ENCODE results near the gene SMOC2.
"Not testable (repeated sequence)": the region's sequence is repeated elsewhere in the genome, so short reads cannot be mapped to it uniquely, and the experiment has no call there.

Gene SMOC2

DNA sequence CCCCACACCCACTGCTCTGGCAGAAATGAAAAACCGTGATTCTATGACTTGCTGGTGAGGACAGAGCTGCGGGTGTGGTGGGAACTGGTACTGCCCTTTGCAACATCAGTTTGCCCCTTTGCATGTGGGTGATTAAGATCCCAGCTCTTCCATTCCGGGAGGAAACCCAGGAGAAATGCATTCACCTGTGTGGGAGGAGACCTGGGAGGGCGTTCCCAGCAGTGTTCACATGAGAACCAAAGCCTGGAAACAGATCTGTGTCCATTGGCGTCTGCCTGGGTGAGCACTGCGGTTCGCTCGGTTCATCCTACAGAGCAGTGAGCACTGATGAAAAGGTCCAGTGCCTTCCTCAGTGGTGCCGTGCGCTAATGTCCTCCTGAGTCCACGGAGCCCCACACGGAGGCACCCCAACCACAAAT lies 89.7 kb downstream of the SMOC2 start:
- H3K9me3 Mint-ChIP-seq, result no peaks in the 10 kb centered on the region
- no peak overlapping the region for H3K27ac Mint-ChIP-seq
- H3K27me3 Mint-ChIP-seq (ENCODE audit: low read depth), result no peaks in the 10 kb centered on the region
- H3K4me3 Mint-ChIP-seq, result no peak overlapping the region
- peaks cover 2% of the 10 kb centered on the region for H3K4me1 Mint-ChIP-seq (ENCODE audit: low read depth)
- DNase-seq (ENCODE audit: low spot score), result no peak
- H3K36me3 Mint-ChIP-seq (ENCODE audit: low read depth), result no peaks in the 10 kb centered on the region

DNA sequence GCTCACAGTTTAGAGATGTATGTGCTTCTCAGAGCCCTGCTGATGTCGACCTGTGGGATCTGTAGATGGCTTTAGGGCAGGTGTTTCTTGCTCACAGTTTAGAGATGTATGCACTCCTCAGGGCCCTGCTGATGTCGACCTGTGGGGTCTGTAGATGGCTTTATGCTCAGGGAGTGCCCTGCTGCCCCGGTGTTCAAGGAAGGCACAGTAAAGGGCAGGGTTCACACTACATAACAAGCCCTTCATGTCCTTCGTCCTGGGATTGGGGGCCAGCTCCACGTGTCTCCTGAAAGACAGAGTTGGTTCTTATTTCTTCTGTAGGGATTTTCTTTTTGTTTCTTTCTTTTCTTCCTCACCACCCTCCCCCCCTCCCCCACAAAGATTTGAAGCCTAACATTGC lies 91.1 kb downstream of the SMOC2 start:
- Mint-ChIP-seq H3K4me1 (ENCODE audit: low read depth) (peaks cover 2% of the 10 kb centered on the region), H3K27ac (no peak overlapping the region)

DNA sequence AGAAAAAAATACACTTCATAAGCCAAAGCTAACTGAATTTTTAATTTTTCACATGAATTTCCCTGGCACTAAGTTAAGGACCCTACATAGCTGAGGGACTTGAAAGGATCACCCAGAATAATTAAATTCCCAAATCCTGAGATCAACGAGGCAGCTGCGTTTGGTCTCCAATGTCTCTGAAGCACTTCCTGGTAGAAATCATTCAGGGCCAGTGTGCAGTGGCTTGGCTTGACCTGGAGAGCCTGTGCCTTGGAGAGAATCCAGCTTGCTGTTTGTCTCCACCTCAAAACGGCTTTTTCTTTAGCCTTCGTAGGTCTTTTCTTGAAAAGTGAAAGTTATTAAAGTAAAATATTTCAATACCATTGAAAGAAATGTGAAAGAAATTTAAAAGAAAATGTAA lies 92.4 kb downstream of the SMOC2 start:
- H3K4me1 Mint-ChIP-seq (ENCODE audit: low read depth), result peaks cover 2% of the 10 kb centered on the region
- no peaks in the 10 kb centered on the region for H3K27me3 Mint-ChIP-seq (ENCODE audit: low read depth)
- no peak for DNase-seq (ENCODE audit: low spot score)
- no peaks in the 10 kb centered on the region for H3K9me3 Mint-ChIP-seq
- H3K27ac Mint-ChIP-seq, result no peak overlapping the region
- no peaks in the 10 kb centered on the region for H3K36me3 Mint-ChIP-seq (ENCODE audit: low read depth)
- no peak overlapping the region for H3K4me3 Mint-ChIP-seq

More for the DNA sequence above, 91.1 kb downstream of the SMOC2 start:
- no peak for DNase-seq (ENCODE audit: low spot score)
- no peaks in the 10 kb centered on the region for H3K27me3 Mint-ChIP-seq (ENCODE audit: low read depth)
- H3K9me3 Mint-ChIP-seq, result no peaks in the 10 kb centered on the region
- H3K4me3 Mint-ChIP-seq, result no peak overlapping the region
- no peaks in the 10 kb centered on the region for H3K36me3 Mint-ChIP-seq (ENCODE audit: low read depth)

DNA sequence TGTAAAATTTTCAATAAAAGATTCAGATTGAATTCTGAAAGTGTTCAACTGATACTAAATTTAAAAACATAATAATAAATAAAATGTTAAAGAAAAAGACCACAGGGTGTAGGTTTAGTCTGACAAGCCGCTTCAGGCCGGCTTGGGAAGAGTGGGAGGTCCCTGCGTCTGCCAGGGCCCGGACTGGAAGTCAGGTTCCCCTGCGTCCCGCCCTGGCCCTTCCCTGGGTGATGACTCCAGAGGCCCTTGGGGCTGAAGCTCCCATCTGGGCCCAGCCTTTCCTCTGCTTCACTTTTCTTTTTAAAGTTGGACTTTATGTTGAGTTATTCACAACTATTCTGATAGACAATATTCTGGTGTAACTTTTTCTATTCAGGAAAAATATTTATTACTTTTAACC lies 93.3 kb downstream of the SMOC2 start:
- H3K27me3 Mint-ChIP-seq (ENCODE audit: low read depth), result no peaks in the 10 kb centered on the region
- H3K4me3 Mint-ChIP-seq, result no peak overlapping the region
- H3K36me3 Mint-ChIP-seq (ENCODE audit: low read depth), result no peaks in the 10 kb centered on the region

DNA sequence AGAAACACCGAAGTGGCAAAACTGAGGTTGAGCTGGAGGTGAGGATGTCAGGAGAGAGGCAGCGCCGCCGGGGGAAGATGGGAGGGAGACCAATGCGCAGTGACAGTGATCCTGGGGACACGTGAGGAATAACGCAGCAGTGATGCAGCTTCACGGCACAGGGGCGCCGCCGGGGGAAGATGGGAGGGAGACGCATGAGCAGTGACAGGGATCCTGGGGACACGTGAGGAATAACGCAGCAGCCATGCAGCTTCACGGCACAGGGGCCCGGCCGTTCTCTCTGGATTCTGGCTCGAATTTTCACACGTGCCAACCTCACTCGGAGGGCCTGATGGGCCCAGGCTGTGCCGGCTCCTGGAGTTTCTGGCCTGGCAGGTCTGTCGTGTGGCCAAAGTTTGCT lies 94.7 kb downstream of the SMOC2 start:
- Mint-ChIP-seq H3K9me3 (no peaks in the 10 kb centered on the region), H3K27ac (no peak overlapping the region), H3K4me3 (no peak overlapping the region), H3K4me1 (ENCODE audit: low read depth) (peaks cover 2% of the 10 kb centered on the region), H3K27me3 (ENCODE audit: low read depth) (no peaks in the 10 kb centered on the region), H3K36me3 (ENCODE audit: low read depth) (no peaks in the 10 kb centered on the region)
- no peak for DNase-seq (ENCODE audit: low spot score)

More for the DNA sequence above, 93.3 kb downstream of the SMOC2 start:
- H3K9me3 Mint-ChIP-seq, result no peaks in the 10 kb centered on the region
- peaks cover 2% of the 10 kb centered on the region for H3K4me1 Mint-ChIP-seq (ENCODE audit: low read depth)
- no peak overlapping the region for H3K27ac Mint-ChIP-seq
- DNase-seq (ENCODE audit: low spot score), result no peak

DNA sequence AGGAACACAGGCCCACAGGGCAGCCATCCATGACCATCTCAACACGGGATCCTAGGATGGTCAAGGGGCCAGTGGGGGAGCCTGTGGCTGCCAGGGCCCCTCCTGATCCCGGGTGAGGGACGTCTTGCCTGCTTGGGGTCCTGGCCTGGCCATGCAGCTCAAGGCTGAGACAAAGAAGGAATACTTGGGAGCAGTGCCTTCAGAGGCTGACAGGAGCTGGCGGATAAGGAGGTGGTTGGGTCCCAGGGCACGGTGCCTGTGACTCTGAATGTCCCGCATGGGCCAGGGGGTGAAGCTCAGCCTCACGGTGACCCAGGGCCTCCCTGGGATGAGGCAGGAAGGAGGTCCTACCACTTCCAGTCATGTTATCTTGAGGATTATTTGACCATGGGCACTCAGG lies 95.2 kb downstream of the SMOC2 start:
- H3K4me1 Mint-ChIP-seq (ENCODE audit: low read depth), result peaks cover 2% of the 10 kb centered on the region
- no peak overlapping the region for H3K4me3 Mint-ChIP-seq
- H3K9me3 Mint-ChIP-seq, result no peaks in the 10 kb centered on the region
- H3K36me3 Mint-ChIP-seq (ENCODE audit: low read depth), result no peaks in the 10 kb centered on the region
- no peak overlapping the region for H3K27ac Mint-ChIP-seq
- H3K27me3 Mint-ChIP-seq (ENCODE audit: low read depth), result no peaks in the 10 kb centered on the region
- DNase-seq (ENCODE audit: low spot score), result no peak

DNA sequence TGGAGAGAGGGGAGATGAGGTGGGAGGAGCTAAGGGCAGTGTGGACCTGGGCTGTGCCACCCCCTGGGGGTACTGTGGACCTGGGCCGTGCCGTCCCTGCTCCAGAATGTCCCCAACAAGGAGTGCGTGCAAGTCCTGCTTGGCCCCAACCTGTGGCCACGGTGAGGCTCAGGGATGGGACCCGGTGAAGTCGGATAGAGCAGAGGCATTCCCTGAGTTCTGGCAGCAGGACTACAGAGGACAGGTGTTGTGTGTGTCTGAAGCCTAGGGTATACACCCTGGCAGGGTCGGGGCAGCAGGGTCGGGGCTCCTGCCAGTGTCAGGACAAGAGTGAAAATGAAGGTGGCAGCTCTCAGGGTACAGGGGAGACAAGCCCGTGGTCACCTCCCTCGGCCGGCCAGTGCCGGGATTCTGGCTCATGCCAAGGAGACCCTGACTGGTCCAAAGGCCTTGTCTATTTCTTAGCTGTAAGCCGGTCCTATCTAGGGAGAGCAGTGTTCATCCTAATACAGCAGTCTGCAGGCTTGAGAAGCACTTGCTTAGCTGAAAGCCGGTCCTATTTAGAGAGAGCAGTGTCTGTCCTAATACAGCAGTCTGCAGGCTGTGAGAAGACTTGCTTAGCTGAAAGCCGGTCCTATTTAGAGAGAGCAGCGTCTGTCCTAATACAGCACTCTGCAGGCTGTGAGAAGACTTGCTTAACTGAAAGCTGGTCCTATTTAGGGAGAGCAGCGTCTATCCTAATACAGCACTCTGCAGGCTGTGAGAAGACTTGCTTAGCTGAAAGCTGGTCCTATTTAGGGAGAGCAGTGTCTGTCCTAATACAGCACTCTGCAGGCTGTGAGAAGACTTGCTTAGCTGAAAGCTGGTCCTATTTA lies 95.9 kb downstream of the SMOC2 start:
- Mint-ChIP-seq H3K27me3 (ENCODE audit: low read depth) (no peaks in the 10 kb centered on the region), H3K9me3 (no peaks in the 10 kb centered on the region), H3K27ac (no peak overlapping the region), H3K4me1 (ENCODE audit: low read depth) (peaks cover 2% of the 10 kb centered on the region), H3K36me3 (ENCODE audit: low read depth) (no peaks in the 10 kb centered on the region), H3K4me3 (no peak overlapping the region)
- DNase-seq (ENCODE audit: low spot score), result no peak

DNA sequence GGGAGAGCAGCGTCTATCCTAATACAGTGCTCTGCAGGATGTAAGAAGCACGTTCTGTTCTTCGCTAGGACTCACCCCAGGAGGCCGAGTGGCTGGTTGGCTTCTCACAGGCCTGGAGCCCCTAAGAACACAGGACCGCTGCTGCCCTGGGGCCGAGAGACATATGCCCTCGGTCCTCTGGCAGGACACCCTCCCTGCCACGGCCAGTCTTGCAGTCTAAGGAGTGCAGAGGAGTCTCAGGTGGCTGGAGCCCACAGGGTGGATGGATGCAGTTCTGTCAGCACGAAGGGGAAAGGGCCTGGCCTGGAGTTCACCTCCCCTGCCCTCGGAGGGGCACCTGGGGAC lies 96.5 kb downstream of the SMOC2 start:
- Mint-ChIP-seq H3K9me3 (no peaks in the 10 kb centered on the region), H3K36me3 (ENCODE audit: low read depth) (no peaks in the 10 kb centered on the region), H3K4me3 (no peak overlapping the region), H3K4me1 (ENCODE audit: low read depth) (peaks cover 2% of the 10 kb centered on the region), H3K27me3 (ENCODE audit: low read depth) (no peaks in the 10 kb centered on the region), H3K27ac (no peak overlapping the region)
- no peak for DNase-seq (ENCODE audit: low spot score)

DNA sequence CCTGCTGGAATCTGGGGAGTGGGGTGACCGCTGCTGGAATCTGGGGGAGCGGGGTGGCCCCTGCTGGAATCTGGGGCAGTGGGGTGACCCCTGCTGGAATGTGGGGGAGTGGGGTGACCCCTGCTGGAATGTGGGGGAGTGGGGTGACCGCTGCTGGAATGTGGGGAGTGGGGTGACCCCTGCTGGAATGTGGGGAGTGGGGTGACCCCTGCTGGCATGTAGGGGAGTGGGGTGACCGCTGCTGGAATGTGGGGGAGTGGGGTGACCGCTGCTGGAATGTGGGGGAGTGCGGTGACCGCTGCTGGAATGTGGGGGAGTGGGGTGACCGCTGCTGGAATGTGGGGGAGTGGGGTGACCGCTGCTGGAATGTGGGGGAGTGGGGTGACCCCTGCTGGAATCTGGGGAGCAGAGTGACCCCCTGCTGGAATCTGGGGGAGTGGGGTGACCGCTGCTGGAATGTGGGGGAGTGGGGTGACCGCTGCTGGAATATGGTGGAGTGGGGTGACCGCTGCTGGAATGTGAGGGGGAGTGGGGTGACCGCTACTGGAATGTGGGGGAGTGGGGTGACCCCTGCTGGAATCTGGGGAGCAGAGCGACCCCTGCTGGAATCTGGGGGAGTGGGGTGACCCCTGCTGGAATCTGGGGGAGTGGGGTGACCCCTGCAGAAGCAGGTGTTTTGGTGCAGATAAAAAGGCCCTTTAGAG lies 97.4 kb downstream of the SMOC2 start:
- not testable (repeated sequence) for H3K36me3 Mint-ChIP-seq (ENCODE audit: low read depth); H3K27ac Mint-ChIP-seq; H3K4me1 Mint-ChIP-seq (ENCODE audit: low read depth); DNase-seq (ENCODE audit: low spot score); H3K4me3 Mint-ChIP-seq; H3K27me3 Mint-ChIP-seq (ENCODE audit: low read depth); H3K9me3 Mint-ChIP-seq

DNA sequence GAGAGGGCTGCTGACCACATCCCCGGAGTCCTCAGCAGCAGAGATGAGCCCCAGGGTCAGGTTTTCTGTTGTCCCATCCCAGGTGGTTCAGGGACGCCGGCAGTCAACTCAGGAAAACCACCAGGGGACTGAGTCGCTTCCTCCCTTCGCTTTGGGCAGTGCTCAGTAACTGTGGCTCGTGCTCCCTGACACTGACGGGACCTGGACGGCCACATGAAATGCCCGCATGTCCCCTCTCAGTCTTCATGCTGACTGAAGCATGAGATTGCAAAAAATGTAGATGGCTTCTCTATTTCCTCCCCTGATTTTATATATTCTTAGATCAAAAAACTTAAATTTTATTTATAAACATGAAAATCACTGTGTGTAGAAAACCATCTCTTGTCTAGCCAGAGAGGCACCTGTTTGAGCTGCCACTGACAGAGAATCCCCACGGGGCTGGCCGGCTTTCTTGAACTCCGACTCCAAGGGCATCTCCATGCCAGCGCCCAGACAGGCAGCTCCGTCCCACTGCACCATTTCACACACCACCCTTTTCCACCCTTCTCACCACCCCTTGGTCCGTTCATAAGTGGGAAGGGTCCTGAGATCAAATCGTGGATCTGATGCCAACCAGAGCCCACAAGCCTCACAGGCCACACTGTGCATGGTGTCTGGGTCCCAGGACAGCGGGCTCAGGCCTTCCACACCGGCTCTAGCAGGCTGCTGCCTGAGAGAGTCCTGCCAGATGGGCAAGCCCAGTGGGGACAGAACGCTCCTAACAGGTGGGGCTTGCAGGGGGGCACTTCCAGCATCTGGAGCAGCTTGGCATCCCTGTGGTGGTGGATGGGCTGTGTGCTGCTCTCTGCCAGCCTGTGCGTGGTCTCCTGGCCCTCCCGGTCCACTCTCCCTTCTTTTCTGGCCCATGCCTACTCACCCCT lies 98.2 kb downstream of the SMOC2 start:
- Mint-ChIP-seq H3K4me3 (no peak overlapping the region), H3K4me1 (ENCODE audit: low read depth) (no peaks in the 10 kb centered on the region), H3K9me3 (no peaks in the 10 kb centered on the region), H3K36me3 (ENCODE audit: low read depth) (no peaks in the 10 kb centered on the region), H3K27me3 (ENCODE audit: low read depth) (no peaks in the 10 kb centered on the region), H3K27ac (no peak overlapping the region)
- DNase-seq (ENCODE audit: low spot score), result no peak

DNA sequence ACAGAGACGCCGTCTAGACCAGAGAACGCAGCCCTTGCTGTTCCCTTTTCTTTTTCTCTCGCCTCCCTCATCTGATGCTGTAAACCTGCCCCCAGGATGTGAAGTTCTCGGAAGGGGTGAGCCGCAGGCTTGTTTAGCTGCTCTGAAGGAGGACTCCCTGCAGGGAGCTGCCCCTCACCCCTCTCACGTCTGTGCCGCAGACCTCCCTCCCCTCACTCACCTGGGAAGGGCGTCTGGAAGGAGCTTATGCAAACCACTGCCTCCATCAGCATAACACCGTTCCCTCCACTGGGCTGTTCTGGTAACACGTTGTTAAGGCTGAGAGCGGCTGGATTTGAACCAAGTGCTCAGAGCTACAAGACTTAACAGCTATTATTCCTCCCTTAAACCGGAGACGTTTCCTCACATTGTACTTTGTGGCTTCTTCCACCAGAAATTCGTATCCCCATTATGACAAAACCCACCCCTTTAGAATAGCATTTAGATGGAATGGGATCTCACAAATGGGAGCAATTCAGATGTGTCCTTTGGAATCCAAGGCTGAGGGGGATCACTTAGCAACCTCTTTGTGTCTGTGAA lies 99.8 kb downstream of the SMOC2 start:
- Mint-ChIP-seq H3K4me3 (no peak overlapping the region), H3K9me3 (no peaks in the 10 kb centered on the region), H3K27me3 (ENCODE audit: low read depth) (no peaks in the 10 kb centered on the region), H3K27ac (no peak overlapping the region), H3K4me1 (ENCODE audit: low read depth) (no peaks in the 10 kb centered on the region), H3K36me3 (ENCODE audit: low read depth) (no peaks in the 10 kb centered on the region)
- no peak for DNase-seq (ENCODE audit: low spot score)

DNA sequence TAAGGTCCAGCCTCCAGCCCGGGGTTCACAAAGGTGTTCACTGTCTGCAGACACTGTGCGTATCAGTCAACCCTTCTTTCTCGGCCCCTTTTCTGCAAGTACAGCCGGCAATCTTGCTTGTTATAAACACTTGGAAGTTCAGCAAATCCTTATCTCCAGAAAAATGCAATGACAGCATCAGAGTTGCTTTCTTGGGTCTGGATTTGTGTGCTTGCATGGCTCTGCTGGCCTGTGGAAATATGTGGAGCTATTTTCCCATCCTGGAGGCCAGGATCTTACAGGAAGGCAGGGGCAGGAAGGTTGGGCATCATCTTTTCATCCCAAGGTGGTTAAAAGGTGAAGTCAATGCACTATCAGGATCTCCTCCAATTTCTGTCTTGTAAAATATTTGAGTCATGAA lies 100.3 kb downstream of the SMOC2 start:
- Mint-ChIP-seq H3K9me3 (no peaks in the 10 kb centered on the region), H3K4me3 (no peak overlapping the region), H3K36me3 (ENCODE audit: low read depth) (no peaks in the 10 kb centered on the region), H3K4me1 (ENCODE audit: low read depth) (no peaks in the 10 kb centered on the region), H3K27ac (no peak overlapping the region), H3K27me3 (ENCODE audit: low read depth) (no peaks in the 10 kb centered on the region)
- no peak for DNase-seq (ENCODE audit: low spot score)

DNA sequence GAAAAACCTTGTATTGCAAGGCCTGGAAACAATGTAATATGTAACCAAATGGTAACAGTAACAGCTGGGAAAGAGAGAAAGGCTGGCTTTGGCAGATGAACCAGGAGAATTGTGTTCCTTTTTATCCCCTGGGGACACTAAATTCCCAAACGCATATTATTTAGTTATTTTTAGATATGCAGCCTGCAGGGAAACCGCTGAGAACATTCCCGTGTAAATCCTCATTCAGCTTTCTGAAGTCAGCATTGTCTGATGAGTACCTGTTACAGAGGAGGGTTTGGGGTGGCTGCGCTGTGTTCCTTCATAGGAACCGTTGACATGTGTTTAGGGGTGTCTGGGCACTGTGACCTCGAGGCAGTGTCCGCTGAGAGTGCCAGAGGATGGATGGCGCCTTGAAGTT lies 101.3 kb downstream of the SMOC2 start:
- H3K9me3 Mint-ChIP-seq, result no peaks in the 10 kb centered on the region
- no peaks in the 10 kb centered on the region for H3K36me3 Mint-ChIP-seq (ENCODE audit: low read depth)
- no peak for DNase-seq (ENCODE audit: low spot score)
- no peaks in the 10 kb centered on the region for H3K4me1 Mint-ChIP-seq (ENCODE audit: low read depth)
- no peaks in the 10 kb centered on the region for H3K27me3 Mint-ChIP-seq (ENCODE audit: low read depth)
- H3K4me3 Mint-ChIP-seq, result no peak overlapping the region
- no peak overlapping the region for H3K27ac Mint-ChIP-seq

DNA sequence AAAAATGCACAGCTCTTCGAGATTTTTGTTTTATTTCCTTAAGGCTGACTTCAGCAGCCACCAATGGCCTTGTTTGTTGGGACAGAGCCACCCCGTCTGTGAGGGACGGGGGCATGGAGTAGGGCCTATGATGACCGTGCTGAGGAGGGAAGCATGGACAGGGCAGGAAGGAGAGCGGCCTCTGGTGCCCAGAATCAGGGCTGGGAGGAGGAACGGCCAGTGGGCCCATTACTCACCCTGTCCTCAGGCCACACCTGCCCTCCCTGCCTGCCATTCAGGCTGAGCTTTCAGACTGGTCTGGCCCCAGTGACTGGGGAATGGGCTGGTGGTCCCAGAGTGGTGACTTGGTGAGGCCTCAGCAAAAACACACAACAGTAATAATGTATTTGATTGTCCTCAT lies 104.4 kb downstream of the SMOC2 start:
- Mint-ChIP-seq H3K27me3 (ENCODE audit: low read depth) (no peaks in the 10 kb centered on the region), H3K27ac (no peak overlapping the region), H3K4me1 (ENCODE audit: low read depth) (no peaks in the 10 kb centered on the region), H3K4me3 (no peak overlapping the region), H3K9me3 (no peaks in the 10 kb centered on the region), H3K36me3 (ENCODE audit: low read depth) (no peaks in the 10 kb centered on the region)
- DNase-seq (ENCODE audit: low spot score), result no peak
